Activated T-helper 1 cell treated with anti-CD3 and anti-CD28 coated beads, Interleukin-12 subunit alpha, Interleukin-12 subunit beta, Interleukin-2, Interleukin-4 antibody, amounts not matched to agents 30 ng/mL and 10 ng/mL and 1 ng/mL, durations not matched to agents 14 hours and 24 hours and 36 hours (primary cell): ENCODE data around the gene MROH2B. TPM values are rescaled to one million over a fixed set of nuclear protein-coding genes. Genes with fewer than 3 reads are reported as not detected.

Experiments used
- DNase-seq: peaks from one replicate; pipeline ENCODE4 v3.0.0; 2021; ENCODE audit warnings: low spot score
- H3K27ac Mint-ChIP-seq: one replicate; pipeline ENCODE4 v1.8.0; 2021; ENCODE audit warnings: mild to moderate bottlenecking, mixed read lengths
- H3K27me3 Mint-ChIP-seq: one replicate; pipeline ENCODE4 v1.8.0; 2022; ENCODE audit warnings: mild to moderate bottlenecking, moderate library complexity, mixed read lengths; ENCODE audit not compliant: insufficient read depth
- H3K36me3 Mint-ChIP-seq: one replicate; pipeline ENCODE4 v1.8.0; 2021; ENCODE audit warnings: low read depth, mixed read lengths
- H3K4me1 Mint-ChIP-seq: one replicate; pipeline ENCODE4 v1.8.0; 2021; ENCODE audit warnings: low read depth, mixed read lengths
- H3K4me3 Mint-ChIP-seq: one replicate; pipeline ENCODE4 v1.8.0; 2021; ENCODE audit warnings: mild to moderate bottlenecking, moderate library complexity, mixed read lengths
- H3K9me3 Mint-ChIP-seq: one replicate; pipeline ENCODE4 v1.8.0; 2021; ENCODE audit warnings: mixed read lengths
- intact Hi-C: fragments of 100-400 bp; cut with micrococcal nuclease; formaldehyde crosslinking; loops from one replicate; pipeline ENCODE4 v1.15.1; 2024
- total RNA-seq: library from RNA; stranded (reverse); gene quantifications from 2 replicates; pipeline ENCODE4 v1.2.3, GENCODE V29; 2022

Gene MROH2B
- total RNA-seq, 1 donor from 2014 or later = not detected

- no peaks in the 10 kb centered on the region for H3K9me3 Mint-ChIP-seq
These were observed 89.7 kb downstream of the MROH2B start for GRCh38 chr5:40981420-40981819.

GRCh38 chr5:40976836-40977235 is 94.3 kb downstream of the MROH2B start:
- intact Hi-C loops = no loop called here
- DNase-seq = no peak
- Mint-ChIP-seq H3K4me3 (no peak overlapping the region), H3K36me3 (no peaks in the 10 kb centered on the region), H3K27me3 (peaks cover 5% of the 10 kb centered on the region), H3K27ac (no peak overlapping the region), H3K4me1 (no peaks in the 10 kb centered on the region), H3K9me3 (no peaks in the 10 kb centered on the region)

More at GRCh38 chr5:40981420-40981819, 89.7 kb downstream of the MROH2B start:
- Mint-ChIP-seq H3K4me1 (no peaks in the 10 kb centered on the region), H3K27me3 (peaks cover 3% of the 10 kb centered on the region), H3K36me3 (no peaks in the 10 kb centered on the region), H3K4me3 (no peak overlapping the region), H3K27ac (no peak overlapping the region)
- DNase-seq = no peak
- intact Hi-C loops = no loop called here

- no peaks in the 10 kb centered on the region for H3K4me1 Mint-ChIP-seq
These were observed 95.1 kb downstream of the MROH2B start for GRCh38 chr5:40976041-40976440.

DNA sequence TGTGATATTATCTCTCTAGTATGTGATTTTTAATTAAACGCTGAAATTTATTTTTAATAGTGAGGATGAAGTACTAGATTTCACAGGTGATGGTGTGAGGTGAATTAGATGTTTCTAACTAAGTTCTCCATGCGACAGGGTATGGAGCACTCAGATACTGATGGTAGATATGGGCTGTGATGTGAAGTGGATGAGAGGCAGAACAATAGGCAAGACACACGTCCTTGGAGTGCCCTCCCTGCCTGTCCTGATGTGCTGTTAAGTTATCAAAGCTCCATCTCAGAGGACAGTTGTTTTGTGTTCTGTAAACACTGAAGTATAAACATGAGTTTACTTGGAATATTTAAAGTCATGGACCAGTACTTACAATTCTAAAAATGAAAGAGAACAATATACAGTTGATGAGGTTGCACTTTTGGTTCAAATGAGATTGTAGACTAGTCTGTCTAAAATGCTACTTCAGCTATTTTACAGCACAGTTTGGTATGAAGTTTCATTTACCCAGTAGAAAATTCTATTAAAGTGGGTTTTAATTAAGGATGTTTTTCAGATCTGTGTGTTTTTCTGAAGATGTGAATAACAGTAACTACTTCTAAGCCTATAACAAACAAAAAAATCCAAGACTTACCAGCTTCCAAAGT is 97.7 kb downstream of the MROH2B start:
- no peaks in the 10 kb centered on the region for H3K36me3 Mint-ChIP-seq
- H3K27me3 Mint-ChIP-seq = peaks cover 2% of the 10 kb centered on the region
- H3K4me3 Mint-ChIP-seq = no peak overlapping the region
- H3K9me3 Mint-ChIP-seq = no peaks in the 10 kb centered on the region
- no peaks in the 10 kb centered on the region for H3K4me1 Mint-ChIP-seq
- no peak overlapping the region for H3K27ac Mint-ChIP-seq
- DNase-seq = no peak
- intact Hi-C loops = no loop called here

More at GRCh38 chr5:40976041-40976440, 95.1 kb downstream of the MROH2B start:
- Mint-ChIP-seq H3K9me3 (no peaks in the 10 kb centered on the region), H3K36me3 (no peaks in the 10 kb centered on the region), H3K27me3 (peaks cover 5% of the 10 kb centered on the region), H3K27ac (no peak overlapping the region), H3K4me3 (no peak overlapping the region)
- no peak for DNase-seq
- intact Hi-C loops = no loop called here

GRCh38 chr5:40972434-40972833 is 98.7 kb downstream of the MROH2B start:
- H3K27ac Mint-ChIP-seq = no peak overlapping the region
- H3K9me3 Mint-ChIP-seq = no peaks in the 10 kb centered on the region
- H3K27me3 Mint-ChIP-seq = peaks cover 2% of the 10 kb centered on the region

GRCh38 chr5:40962207-40962955 is 108.8 kb downstream of the MROH2B start:
- H3K4me3 Mint-ChIP-seq = no peak overlapping the region
- H3K27me3 Mint-ChIP-seq = no peaks in the 10 kb centered on the region
- H3K36me3 Mint-ChIP-seq = no peaks in the 10 kb centered on the region
- H3K4me1 Mint-ChIP-seq = no peaks in the 10 kb centered on the region
- DNase-seq = no peak
- H3K27ac Mint-ChIP-seq = no peak overlapping the region
- intact Hi-C loops = no loop called here
- peaks cover 4% of the 10 kb centered on the region for H3K9me3 Mint-ChIP-seq

More at GRCh38 chr5:40972434-40972833, 98.7 kb downstream of the MROH2B start:
- DNase-seq = no peak
- no peaks in the 10 kb centered on the region for H3K4me1 Mint-ChIP-seq
- H3K4me3 Mint-ChIP-seq = no peak overlapping the region
- intact Hi-C loops = no loop called here
- H3K36me3 Mint-ChIP-seq = no peaks in the 10 kb centered on the region

DNA sequence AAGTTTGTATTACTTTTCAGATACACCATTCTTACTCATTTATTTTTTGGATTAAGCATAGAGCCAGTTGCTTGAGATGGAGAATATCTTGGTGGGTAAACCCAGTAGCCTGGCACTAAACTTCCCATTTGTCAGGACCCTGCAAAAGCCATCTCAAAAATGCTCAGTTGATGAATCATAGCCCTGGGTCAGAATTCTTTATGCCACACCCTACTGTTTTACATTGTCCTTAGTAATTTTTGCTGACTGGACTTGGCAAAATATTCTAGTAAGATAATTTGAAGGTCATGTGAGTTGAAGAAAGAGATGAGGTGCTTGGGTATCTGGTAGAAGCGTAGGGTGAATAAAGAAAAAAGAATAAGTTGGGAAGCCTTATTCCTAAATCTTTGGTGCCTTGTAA is 111.1 kb downstream of the MROH2B start:
- no peak overlapping the region for H3K4me3 Mint-ChIP-seq
- DNase-seq = no peak
- H3K9me3 Mint-ChIP-seq = peaks cover 4% of the 10 kb centered on the region
- H3K27ac Mint-ChIP-seq = no peak overlapping the region
- intact Hi-C loops = no loop called here
- H3K36me3 Mint-ChIP-seq = no peaks in the 10 kb centered on the region
- H3K4me1 Mint-ChIP-seq = no peaks in the 10 kb centered on the region
- H3K27me3 Mint-ChIP-seq = no peaks in the 10 kb centered on the region

GRCh38 chr5:40958811-40959210 is 112.3 kb downstream of the MROH2B start:
- DNase-seq = no peak
- Mint-ChIP-seq H3K27me3 (no peaks in the 10 kb centered on the region), H3K9me3 (peaks cover 4% of the 10 kb centered on the region), H3K4me3 (no peak overlapping the region), H3K27ac (no peak overlapping the region), H3K4me1 (no peaks in the 10 kb centered on the region), H3K36me3 (no peaks in the 10 kb centered on the region)
- intact Hi-C loops = no loop called here

GRCh38 chr5:40957048-40957447 is 114.1 kb downstream of the MROH2B start:
- H3K27me3 Mint-ChIP-seq = no peaks in the 10 kb centered on the region
- no peak overlapping the region for H3K4me3 Mint-ChIP-seq
- no peak for DNase-seq
- intact Hi-C loops = no loop called here
- H3K9me3 Mint-ChIP-seq = peaks cover 4% of the 10 kb centered on the region
- H3K4me1 Mint-ChIP-seq = no peaks in the 10 kb centered on the region
- no peak overlapping the region for H3K27ac Mint-ChIP-seq
- no peaks in the 10 kb centered on the region for H3K36me3 Mint-ChIP-seq

- no peak for DNase-seq
- H3K36me3 Mint-ChIP-seq = no peaks in the 10 kb centered on the region
- H3K27me3 Mint-ChIP-seq = no peaks in the 10 kb centered on the region
- peaks cover 4% of the 10 kb centered on the region for H3K9me3 Mint-ChIP-seq
- H3K4me3 Mint-ChIP-seq = no peak overlapping the region
- H3K4me1 Mint-ChIP-seq = no peaks in the 10 kb centered on the region
- H3K27ac Mint-ChIP-seq = no peak overlapping the region
- intact Hi-C loops = no loop called here
These were observed 115.8 kb downstream of the MROH2B start for GRCh38 chr5:40955313-40955712.

Other genes starting within 250 kb of the MROH2B start
- 1,451 and 1,473 TPM in 2 replicates for gene RPL37, start 236.1 kb downstream of the MROH2B start, total RNA-seq
- gene CARD6, start 230.0 kb downstream of the MROH2B start, total RNA-seq = 2.1 and 2.3 TPM in 2 replicates
- not detected in 2 replicates for gene C7, start 161.8 kb downstream of the MROH2B start, total RNA-seq
- gene C6, start 142.2 kb upstream of the MROH2B start, total RNA-seq = not detected in 2 replicates